NCI-H774 (cell line): ENCODE data around the gene KCTD1.
"Not testable (repeated sequence)": the region's sequence is repeated elsewhere in the genome, so short reads cannot be mapped to it uniquely, and the experiment has no call there.

Experiments
- DNase-seq: peaks from one replicate; lab custom pipeline; 2025; lab: John Stamatoyannopoulos, UW

The KCTD1 gene

GRCh38 chr18:26457611-26458353, 90.6 kb downstream of the KCTD1 start:
- DNase-seq = no peak

- no peak for DNase-seq
These were observed 91.2 kb downstream of the KCTD1 start for GRCh38 chr18:26457195-26457594.

- DNase-seq = no peak
These were observed 92.3 kb downstream of the KCTD1 start for GRCh38 chr18:26456070-26456491.

- no peak for DNase-seq
These were observed 92.7 kb downstream of the KCTD1 start for GRCh38 chr18:26455639-26456038.

- no peak for DNase-seq
These were observed 93.7 kb downstream of the KCTD1 start for GRCh38 chr18:26454616-26455015.

GRCh38 chr18:26454192-26454591, 94.2 kb downstream of the KCTD1 start:
- DNase-seq = no peak

GRCh38 chr18:26453386-26453901, 94.9 kb downstream of the KCTD1 start:
- no peak for DNase-seq

- no peak for DNase-seq
These were observed 97.2 kb downstream of the KCTD1 start for GRCh38 chr18:26450989-26451682.

- no peak for DNase-seq
These were observed 99.6 kb downstream of the KCTD1 start for GRCh38 chr18:26448714-26449159.

- no peak for DNase-seq
These were observed 104.5 kb downstream of the KCTD1 start for GRCh38 chr18:26443853-26444252.

- no peak for DNase-seq
These were observed 106.2 kb downstream of the KCTD1 start for GRCh38 chr18:26442126-26442525.

GRCh38 chr18:26440644-26441043, 107.7 kb downstream of the KCTD1 start:
- no peak for DNase-seq

GRCh38 chr18:26439537-26439936, 108.8 kb downstream of the KCTD1 start:
- DNase-seq = no peak

- DNase-seq = no peak
These were observed 109.4 kb downstream of the KCTD1 start for GRCh38 chr18:26438980-26439379.

GRCh38 chr18:26437634-26438033, 110.7 kb downstream of the KCTD1 start:
- DNase-seq = not testable (repeated sequence)

- no peak for DNase-seq
These were observed 111.9 kb downstream of the KCTD1 start for GRCh38 chr18:26436176-26437051.

GRCh38 chr18:26435415-26436095, 112.8 kb downstream of the KCTD1 start:
- no peak for DNase-seq

GRCh38 chr18:26434887-26435286, 113.5 kb downstream of the KCTD1 start:
- DNase-seq = no peak

- no peak for DNase-seq
These were observed 115.5 kb downstream of the KCTD1 start for GRCh38 chr18:26432651-26433424.

- DNase-seq = no peak
These were observed 118.7 kb downstream of the KCTD1 start for GRCh38 chr18:26429535-26430226.
